Tongue (tissue), 2 donors: Measurements from ENCODE around the gene PIP4P1. TPM values are rescaled to one million over a fixed set of nuclear protein-coding genes. Genes with fewer than 3 reads are reported as not detected.
A peak's percentile ranks its signal among the peaks of the same experiment; 100 is the strongest.
"Not testable (repeated sequence)": the region's sequence is repeated elsewhere in the genome, so short reads cannot be mapped to it uniquely, and the experiment has no call there.

Experiments used
- DNase-seq: peaks from one replicate; pipeline ENCODE4 v3.0.0-alpha.2; 2015
- total RNA-seq: library from RNA; depleted of rRNA; stranded (reverse); fragments of >200 nt; gene quantifications from one replicate; pipeline ENCODE4 v1.2.3, GENCODE V29; 2014

The PIP4P1 gene
- 19.5 TPM for total RNA-seq

DNA sequence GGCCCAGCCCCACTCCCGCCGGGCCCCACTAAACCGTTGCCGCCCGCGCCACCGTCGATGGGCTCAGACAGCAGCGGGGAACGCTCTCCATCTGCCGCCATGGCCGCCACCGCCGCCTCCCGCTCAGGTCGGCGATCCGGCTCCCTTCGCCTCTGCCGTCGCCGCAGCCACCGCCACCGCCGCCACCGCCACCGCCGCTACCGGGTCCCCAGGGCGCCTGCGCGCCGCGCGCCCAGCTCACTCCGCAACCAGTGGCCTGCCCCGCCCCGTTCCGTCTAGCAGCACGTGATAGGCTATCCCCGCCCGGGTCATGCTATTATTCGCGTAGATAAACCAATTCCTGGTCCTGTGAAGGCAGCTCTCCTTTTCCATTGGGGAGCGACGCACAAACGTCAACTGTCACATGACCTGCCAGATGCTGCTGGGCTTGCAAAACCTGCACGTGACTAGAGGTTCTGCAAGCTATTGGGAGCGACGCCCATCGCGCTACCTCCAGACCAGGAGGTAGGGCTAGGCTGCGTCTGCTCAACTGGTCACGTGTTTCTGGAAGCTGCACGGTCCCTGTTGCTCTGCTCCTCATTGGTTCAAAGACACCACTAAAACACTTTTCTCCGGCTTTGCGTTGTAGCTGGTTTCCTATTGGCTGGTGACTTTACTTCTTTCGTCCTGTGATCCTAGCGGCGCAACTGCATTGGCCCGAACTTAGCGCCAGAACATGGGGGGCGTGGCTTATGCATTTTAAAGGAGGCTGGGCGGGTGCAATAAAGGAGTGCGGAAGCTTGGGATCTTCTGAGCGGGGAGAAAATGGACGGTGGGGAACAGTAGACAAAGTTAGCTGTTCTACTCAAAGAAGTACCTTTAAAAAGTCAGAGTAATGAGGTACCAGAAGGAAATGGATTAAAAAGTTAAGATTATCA lies at the start of gene PIP4P1:
TSS of gene PIP4P1 (minus strand) at position 210 of the 917 bp plus-strand sequence. CDS start at position 101, 109 bp downstream.
- peak; percentile 100 for DNase-seq

DNA sequence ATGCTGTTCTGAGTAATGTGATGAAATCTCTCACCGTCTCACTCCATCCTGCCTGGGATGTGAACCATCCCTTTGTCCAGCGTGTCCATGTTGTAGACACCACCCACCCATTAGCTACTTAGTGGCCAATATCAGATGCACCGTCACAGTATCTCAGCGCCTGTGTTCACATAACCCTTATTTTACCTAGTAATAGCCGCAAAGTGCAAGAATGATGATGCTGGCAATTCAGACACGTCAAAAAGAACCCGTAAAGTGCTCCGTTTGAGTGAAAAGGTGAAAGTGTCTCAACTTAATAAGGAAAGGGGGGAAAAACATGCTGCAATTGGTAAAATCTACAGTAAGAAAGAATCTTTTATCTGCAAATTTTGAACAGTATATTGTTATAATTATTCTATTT lies 47.1 kb upstream of the PIP4P1 start:
- DNase-seq: no peak

GRCh38 chr14:20507537-20507936 lies 46.3 kb upstream of the PIP4P1 start:
- not testable (repeated sequence) for DNase-seq

- not testable (repeated sequence) for DNase-seq
These were observed 45.5 kb upstream of the PIP4P1 start for GRCh38 chr14:20506752-20507151.

DNA sequence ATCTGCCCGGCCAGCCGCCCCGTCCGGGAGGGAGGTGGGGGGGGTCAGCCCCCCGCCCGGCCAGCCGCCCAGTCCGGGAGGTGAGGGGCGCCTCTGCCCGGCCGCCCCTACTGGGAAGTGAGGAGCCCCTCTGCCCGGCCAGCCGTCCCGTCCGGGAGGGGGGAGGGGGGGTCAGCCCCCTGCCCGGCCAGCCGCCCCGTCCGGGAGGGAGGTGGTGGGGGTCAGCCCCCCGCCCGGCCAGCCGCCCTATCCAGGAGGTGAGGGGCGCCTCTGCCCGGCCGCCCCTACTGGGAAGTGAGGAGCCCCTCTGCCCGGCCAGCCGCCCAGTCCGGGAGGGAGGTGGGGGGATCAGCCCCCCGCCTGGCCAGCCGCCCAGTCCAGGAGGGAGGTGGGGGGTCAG lies 45.0 kb upstream of the PIP4P1 start:
- not testable (repeated sequence) for DNase-seq

- DNase-seq: no peak
These were observed 42.7 kb upstream of the PIP4P1 start for GRCh38 chr14:20503898-20504297.

DNA sequence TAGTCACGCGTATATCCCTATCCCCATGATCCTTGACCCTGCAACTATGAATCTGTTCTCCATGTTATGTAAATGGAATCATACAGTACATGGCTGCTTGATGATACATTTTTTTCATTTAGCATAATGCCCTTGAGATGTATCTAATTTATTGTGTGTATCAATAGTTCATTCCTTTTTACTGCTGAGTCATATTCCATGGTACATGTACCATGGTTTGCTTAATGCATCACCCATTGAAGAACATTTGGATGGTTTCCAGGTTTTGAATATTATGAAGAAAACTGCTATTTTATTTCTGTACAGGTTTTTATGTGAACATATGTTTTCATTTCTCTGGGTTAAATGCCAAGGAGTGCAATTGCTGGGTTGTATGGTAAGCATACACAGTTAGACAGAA lies 40.1 kb upstream of the PIP4P1 start:
- no peak for DNase-seq

DNA sequence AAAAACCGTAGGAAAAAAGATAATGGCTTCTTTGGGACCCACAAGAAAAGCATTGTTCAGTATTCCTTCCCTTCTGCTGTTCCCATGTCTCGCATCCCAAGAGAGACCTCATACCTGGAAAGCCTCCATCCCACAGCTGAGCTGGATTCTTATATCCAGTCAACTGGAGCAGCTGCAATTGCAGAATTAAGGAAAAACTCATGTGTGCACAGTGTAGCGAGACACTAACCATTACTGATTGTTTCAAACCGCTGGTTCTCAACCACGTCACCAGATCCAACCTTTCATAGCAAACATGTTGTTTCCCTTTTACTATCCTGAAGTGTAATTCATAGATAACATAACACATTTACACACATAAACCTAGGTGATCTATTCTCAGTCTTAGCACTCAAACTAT lies 38.6 kb upstream of the PIP4P1 start:
- DNase-seq: no peak

DNA sequence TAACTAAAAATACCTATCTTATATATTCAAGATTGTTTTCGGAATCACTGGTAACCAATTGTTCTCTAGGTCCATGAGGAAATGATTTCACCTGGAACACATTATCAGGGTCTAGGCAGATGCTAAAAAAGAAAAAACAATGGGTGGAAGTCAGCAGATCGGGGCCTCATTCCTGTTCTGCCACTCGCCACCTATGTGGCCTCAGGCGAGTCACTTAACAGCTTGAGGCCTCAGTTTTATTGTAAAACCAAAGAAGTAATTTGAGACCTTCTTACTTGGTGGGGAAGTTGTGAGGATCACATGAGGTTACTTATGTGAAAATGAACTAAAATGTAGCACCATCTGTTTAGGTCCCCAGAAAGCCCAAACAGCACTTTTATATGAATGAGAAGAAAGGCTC lies 37.9 kb upstream of the PIP4P1 start:
- DNase-seq: no peak

DNA sequence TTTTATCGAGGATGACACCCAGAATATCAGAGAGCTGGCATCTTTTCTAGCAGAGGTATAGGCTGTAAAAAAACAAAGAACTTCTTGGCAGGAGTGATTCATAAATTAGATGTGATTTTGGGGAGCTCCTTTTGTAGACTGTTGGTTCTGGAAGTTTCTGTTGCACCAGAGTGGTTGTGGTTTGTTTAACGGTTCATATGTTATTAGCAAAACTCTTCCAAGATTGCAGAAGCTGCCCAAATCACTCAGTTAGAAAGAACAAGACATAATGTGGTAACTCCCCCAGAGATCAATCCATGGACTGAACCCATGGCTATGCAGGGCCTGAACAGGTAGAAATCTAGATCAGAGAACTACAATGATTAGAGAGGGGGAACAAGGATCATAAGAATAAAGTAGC lies 37.4 kb upstream of the PIP4P1 start:
- no peak for DNase-seq

- DNase-seq: no peak
These were observed 33.9 kb upstream of the PIP4P1 start for GRCh38 chr14:20494935-20495766.

DNA sequence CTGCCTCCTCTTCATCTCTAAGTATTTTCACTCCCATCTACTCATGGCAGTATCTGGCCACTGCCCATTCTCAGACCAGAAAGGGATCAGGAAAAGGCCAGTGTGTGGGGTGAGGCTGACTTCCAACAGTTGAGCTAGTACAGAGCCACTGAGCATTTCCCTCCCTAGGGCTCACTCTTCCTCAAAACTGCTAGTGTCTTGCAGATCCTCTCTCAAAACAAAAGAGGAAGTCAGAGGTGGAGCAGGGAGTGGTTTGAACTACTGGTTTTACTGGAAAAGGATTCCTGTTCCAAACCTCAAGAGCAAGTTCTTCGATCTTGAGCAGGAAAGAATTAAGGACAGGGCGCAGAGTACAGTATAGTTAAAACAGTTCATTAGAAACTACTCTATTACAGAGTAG lies 32.4 kb upstream of the PIP4P1 start:
- DNase-seq: no peak

DNA sequence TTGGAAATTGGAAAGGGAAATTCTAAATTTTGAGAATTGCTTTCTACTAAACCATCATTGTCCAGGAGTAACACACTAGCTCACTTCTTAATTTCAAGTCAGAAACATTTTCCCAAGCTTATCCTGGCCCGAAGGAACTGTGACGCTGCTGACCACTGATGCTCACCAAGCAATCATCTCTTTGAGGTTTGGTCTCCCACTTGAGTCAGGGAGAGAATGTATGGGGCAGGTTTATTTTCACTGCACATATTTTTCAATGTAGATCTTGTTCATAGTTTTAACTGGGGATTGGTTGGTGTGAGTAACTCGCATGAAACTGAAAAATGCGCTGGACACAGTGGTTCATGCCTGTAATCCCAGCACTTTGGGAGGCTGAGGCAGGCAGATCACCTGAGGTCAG lies 31.3 kb upstream of the PIP4P1 start:
- DNase-seq: no peak

GRCh38 chr14:20490563-20490962 lies 29.3 kb upstream of the PIP4P1 start:
- DNase-seq: no peak

- no peak for DNase-seq
These were observed 28.1 kb upstream of the PIP4P1 start for GRCh38 chr14:20489093-20489994.

DNA sequence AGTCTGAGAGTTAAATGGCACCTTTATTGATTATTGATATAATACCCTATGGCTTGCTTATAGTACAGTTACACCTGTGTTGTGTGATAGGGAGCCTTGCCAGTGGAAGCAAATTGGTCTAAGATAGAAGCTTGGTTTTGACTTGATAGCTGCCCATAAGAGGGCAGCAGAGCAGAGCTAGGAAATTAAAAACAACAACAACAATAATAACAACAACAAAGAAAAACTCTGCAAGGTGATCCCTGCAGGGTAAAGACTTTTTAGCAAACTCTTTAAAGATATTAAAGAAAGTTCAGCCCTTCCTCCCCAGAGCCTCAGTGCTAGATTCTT lies 26.1 kb upstream of the PIP4P1 start:
- no peak for DNase-seq

- no peak for DNase-seq
These were observed 25.6 kb upstream of the PIP4P1 start for GRCh38 chr14:20486684-20487395.

DNA sequence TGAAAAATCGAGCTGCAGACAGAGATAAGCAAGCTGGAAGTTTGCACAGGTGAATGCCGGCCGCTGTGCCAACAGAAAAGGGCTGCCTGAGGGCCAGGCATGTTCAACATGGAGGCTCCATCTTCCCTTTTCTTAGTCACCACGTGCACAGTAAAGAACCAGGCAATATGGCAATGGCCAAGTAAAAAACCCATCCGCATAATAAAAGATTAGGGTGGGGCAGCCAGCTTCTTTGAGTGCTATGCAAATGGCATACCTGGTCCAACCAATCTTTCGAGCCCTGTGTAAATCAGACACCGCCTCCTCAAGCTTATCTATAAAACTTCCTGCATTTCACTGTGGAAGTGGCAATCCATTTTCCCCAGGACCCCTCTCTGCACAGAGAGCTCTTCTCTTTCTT lies 24.7 kb upstream of the PIP4P1 start:
- DNase-seq: no peak

- no peak for DNase-seq
These were observed 21.1 kb upstream of the PIP4P1 start for GRCh38 chr14:20482382-20482781.

GRCh38 chr14:20478894-20479293 lies 17.7 kb upstream of the PIP4P1 start:
- no peak for DNase-seq

DNA sequence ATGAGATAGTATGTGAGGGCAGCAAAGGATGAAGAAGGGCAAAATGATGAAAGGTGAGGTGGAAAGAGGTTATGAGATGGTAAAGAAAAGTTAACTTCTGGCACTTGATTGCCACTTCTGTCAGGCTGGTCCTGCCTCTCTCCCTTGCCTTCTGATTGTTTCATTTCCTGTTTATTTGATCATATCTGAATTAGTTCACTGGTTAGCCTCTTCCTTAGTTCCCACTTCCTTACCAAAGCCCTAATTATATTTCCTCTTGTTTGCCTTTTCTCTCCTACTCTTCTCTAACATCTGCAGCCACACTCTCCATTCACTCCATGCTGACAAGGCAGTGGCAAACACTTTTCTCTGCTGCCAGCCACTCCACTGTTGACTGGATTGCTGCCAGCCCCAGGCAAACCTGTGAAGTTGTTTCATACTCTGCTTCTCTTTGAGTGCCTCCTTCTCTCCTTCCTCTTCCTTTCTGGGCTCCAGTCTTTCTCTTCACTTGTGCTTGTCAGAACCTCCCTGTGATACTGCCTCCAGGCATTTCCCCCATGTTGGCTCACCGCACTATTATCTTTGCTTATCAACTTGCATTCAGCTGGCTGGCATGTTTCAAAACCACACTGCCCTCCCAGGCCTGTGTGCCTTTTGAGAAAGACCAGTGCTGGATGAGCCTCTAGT lies 16.1 kb upstream of the PIP4P1 start:
- no peak for DNase-seq
